ENCODE data around the gene BABAM2. TPM values are rescaled to one million over a fixed set of nuclear protein-coding genes. Genes with fewer than 3 reads are reported as not detected.

Gene BABAM2
- total and polyA plus RNA-seq, 4 donors = 17.2 to 53.8 (median 36.5) TPM

DNA sequence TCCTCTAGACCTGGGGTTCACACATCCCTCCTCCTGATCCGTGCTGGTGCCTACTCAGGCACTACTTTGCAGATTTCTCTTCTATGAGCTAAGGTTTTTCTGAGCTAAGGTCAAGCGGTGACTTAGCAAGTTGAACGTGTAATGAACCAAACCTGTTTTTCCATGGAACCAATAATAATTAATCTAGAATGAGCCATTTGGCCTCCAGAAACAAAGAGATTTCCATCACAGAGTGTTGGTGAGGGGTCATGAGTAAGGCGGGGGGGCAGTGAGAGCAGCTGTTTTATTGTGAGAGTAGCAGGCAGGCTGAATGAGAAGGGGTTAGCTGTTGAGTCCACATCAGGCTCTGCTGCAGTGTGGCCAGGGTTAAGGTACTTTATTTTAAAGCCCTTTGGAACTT lies 390.1 kb downstream of the BABAM2 start:
- Histone ChIP-seq H3K4me3 (ENCODE audit: low read length in 2 of 2) (no peak overlapping the region), H3K27me3 (ENCODE audit: control insufficient read depth in 1 of 2, insufficient read depth in 2 of 2, low read length in 1 of 2) (no peaks in the 10 kb centered on the region), H3K9me3 (ENCODE audit: control insufficient read depth, low read length) (no peaks in the 10 kb centered on the region), H3K36me3 (ENCODE audit: control insufficient read depth in 1 of 2, insufficient read depth in 2 of 2, low read length in 1 of 2) (no peaks in the 10 kb centered on the region), H3K27ac (ENCODE audit: low read depth in 1 of 2, low read length in 2 of 2) (no peak overlapping the region), H3K4me1 (ENCODE audit: control insufficient read depth in 1 of 2, insufficient read depth in 2 of 2, low read length in 2 of 2) (no peaks in the 10 kb centered on the region)
- ATAC-seq (ENCODE audit: low FRiP score) (no peak), DNase-seq (no peak)
- WGBS, 2 donors = 97 to 98% methylated on average over 4 of the region's 4 CpGs
- intact Hi-C loops (cut with DNase I) = no loop called here

DNA sequence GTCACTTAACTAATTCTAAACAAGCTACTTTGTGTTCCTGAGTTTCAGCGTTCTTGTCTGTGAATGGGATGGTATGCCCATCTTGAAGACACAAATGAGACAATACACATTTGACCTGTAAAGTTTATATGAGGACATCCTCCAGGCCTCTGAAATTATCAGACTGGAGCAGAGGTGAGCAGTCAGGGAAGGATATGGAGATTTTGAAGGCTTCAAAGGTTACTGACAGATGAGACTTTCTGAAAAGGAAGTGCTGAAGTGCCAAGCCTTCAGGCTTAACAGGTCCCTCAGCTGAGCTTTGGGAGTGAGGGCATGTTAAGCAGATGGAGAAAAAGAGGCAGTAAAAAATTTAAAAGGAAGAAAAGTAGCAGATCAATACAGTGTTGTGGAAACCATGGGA lies 391.2 kb downstream of the BABAM2 start:
- Histone ChIP-seq H3K4me3 (ENCODE audit: low read length in 2 of 2) (no peak overlapping the region), H3K36me3 (ENCODE audit: control insufficient read depth in 1 of 2, insufficient read depth in 2 of 2, low read length in 1 of 2) (no peaks in the 10 kb centered on the region), H3K4me1 (ENCODE audit: control insufficient read depth in 1 of 2, insufficient read depth in 2 of 2, low read length in 2 of 2) (no peaks in the 10 kb centered on the region), H3K27ac (ENCODE audit: low read depth in 1 of 2, low read length in 2 of 2) (no peak overlapping the region), H3K27me3 (ENCODE audit: control insufficient read depth in 1 of 2, insufficient read depth in 2 of 2, low read length in 1 of 2) (no peaks in the 10 kb centered on the region), H3K9me3 (ENCODE audit: control insufficient read depth, low read length) (no peaks in the 10 kb centered on the region)
- ATAC-seq (ENCODE audit: low FRiP score) (no peak), DNase-seq (no peak)
- WGBS, 2 donors = 97% methylated on average over 1 of the region's 1 CpG
- intact Hi-C loops (cut with DNase I) = no loop called here

DNA sequence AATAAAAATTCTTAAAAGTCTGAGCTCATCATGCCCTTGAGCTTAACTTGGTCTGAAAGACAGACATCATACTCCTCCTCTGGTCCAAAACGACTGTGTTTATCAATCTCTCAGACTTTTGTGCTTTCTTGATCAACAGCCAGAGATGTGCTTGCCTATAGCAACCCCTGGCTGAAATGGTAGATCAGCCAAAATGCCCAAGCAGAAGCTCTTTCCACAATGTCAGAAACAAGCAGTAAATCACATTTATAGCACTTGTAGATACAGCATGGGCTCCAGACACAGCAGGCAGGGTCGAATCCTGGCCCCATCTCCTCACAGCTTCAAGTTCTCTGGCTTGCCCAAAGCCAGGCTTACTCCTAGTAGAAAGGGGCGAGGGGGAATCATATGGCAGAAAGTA lies 391.7 kb downstream of the BABAM2 start:
- intact Hi-C loops (cut with DNase I) = no loop called here
- 74 to 86% methylated on average over 3 of the region's 3 CpGs for WGBS, 2 donors

DNA sequence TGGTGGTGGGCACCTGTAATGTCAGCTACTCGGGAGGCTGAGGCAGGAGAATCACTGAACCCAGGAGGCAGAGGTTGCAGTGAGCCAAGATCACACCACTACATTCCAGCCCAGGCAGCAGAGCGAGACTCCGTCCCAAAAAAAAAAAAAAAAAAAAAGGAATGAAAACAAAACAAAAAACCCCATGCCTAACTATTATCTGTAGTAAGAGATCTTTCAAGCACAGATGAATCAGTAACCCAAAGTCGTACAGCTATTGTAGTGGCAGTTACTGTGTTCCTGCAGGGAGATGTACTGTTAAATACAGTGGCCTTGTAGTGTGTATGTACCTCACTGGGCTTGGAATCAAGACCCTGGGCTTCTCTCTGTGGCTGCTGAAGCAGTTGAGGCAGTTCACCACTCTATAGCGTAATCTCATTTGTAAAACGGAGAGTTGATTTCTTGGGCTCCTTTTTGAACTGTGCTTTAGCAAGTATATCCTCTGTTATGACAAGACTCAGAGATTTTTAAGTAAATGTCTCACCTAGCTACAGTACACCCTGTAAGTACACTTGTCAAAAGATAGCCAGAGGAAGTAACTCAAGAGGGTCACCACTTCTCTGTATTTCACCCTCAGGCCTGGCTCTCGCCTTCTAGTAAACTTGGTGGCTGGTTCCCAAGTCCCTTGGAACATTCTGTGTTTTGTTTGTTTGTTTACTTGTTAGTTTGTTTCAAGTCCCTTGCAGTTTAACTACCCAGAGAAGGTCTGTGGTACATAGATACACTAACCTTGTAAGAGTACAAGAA lies 392.5 kb downstream of the BABAM2 start:
- H3K36me3 ChIP-seq (ENCODE audit: control insufficient read depth in 1 of 2, insufficient read depth in 2 of 2, low read length in 1 of 2) = no peaks in the 10 kb centered on the region
- WGBS, 2 donors = 93 to 97% methylated on average over 6 to 7 of the region's 7 CpGs
- intact Hi-C loops (cut with DNase I) = no loop called here
- H3K4me3 ChIP-seq (ENCODE audit: low read length in 2 of 2) = no peak overlapping the region
- H3K27ac ChIP-seq (ENCODE audit: low read depth in 1 of 2, low read length in 2 of 2) = no peak overlapping the region
- no peak for DNase-seq
- no peaks in the 10 kb centered on the region for H3K27me3 ChIP-seq (ENCODE audit: control insufficient read depth in 1 of 2, insufficient read depth in 2 of 2, low read length in 1 of 2)
- peaks cover 0 to 3% of the 10 kb centered on the region in 2 donors for H3K4me1 ChIP-seq (ENCODE audit: control insufficient read depth in 1 of 2, insufficient read depth in 2 of 2, low read length in 2 of 2)
- H3K9me3 ChIP-seq (ENCODE audit: control insufficient read depth, low read length) = no peaks in the 10 kb centered on the region
- no peak for ATAC-seq (ENCODE audit: low FRiP score)

More for the DNA sequence above, 391.7 kb downstream of the BABAM2 start:
- Histone ChIP-seq H3K27ac (ENCODE audit: low read depth in 1 of 2, low read length in 2 of 2) (no peak overlapping the region), H3K36me3 (ENCODE audit: control insufficient read depth in 1 of 2, insufficient read depth in 2 of 2, low read length in 1 of 2) (no peaks in the 10 kb centered on the region), H3K4me3 (ENCODE audit: low read length in 2 of 2) (no peak overlapping the region), H3K4me1 (ENCODE audit: control insufficient read depth in 1 of 2, insufficient read depth in 2 of 2, low read length in 2 of 2) (no peaks in the 10 kb centered on the region), H3K9me3 (ENCODE audit: control insufficient read depth, low read length) (no peaks in the 10 kb centered on the region), H3K27me3 (ENCODE audit: control insufficient read depth in 1 of 2, insufficient read depth in 2 of 2, low read length in 1 of 2) (no peaks in the 10 kb centered on the region)
- DNase-seq (no peak), ATAC-seq (ENCODE audit: low FRiP score) (no peak)

DNA sequence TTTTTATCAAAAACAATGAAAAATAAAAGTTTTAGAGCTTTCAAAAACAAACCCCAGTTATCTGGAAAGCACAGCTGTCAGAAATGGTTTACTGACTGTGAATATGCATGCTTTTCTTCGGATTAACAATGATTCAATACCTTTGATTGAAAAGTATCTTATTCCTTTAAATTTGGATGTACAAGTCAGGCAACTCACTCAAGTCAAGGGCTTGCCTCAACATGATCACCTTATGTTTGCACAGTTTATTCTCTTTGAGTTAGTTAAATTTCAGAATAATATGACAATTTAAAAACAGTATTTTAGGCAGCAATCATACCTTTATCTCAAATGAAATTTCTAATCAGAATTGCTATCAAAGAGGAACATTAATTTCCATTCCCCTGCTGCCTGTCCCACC lies 393.3 kb downstream of the BABAM2 start:
- Histone ChIP-seq H3K9me3 (ENCODE audit: control insufficient read depth, low read length) (no peaks in the 10 kb centered on the region), H3K27ac (ENCODE audit: low read depth in 1 of 2, low read length in 2 of 2) (no peak overlapping the region), H3K4me3 (ENCODE audit: low read length in 2 of 2) (no peak overlapping the region), H3K36me3 (ENCODE audit: control insufficient read depth in 1 of 2, insufficient read depth in 2 of 2, low read length in 1 of 2) (no peaks in the 10 kb centered on the region), H3K27me3 (ENCODE audit: control insufficient read depth in 1 of 2, insufficient read depth in 2 of 2, low read length in 1 of 2) (no peaks in the 10 kb centered on the region), H3K4me1 (ENCODE audit: control insufficient read depth in 1 of 2, insufficient read depth in 2 of 2, low read length in 2 of 2) (peaks cover 0 to 3% of the 10 kb centered on the region in 2 donors)
- DNase-seq = no peak
- no peak for ATAC-seq (ENCODE audit: low FRiP score)
- whole genome bisulfite sequencing, 2 donors = 83 to 92% methylated on average over 1 of the region's 1 CpG
- intact Hi-C loops (cut with DNase I) = no loop called here

DNA sequence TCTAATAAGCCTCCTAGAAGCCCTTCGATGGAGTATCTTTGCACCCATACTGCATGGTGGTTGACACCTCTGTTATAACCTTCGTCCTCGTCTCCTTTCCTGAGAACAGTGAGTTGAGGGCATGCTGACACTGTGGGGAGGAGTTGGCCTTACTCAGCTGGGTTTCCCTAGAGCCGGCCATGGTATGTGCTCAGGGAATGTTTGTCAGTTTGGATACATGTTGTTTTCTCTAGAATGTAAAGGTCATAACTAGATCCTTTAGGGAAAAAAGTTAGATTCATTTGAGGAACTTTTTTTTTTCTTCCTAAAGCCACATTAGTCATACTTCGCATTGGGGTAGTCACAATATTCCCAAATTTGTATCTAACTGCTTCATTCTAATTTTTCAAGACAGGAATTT lies 396.1 kb downstream of the BABAM2 start:
- H3K36me3 ChIP-seq (ENCODE audit: control insufficient read depth in 1 of 2, insufficient read depth in 2 of 2, low read length in 1 of 2) = no peaks in the 10 kb centered on the region
- peaks cover 0 to 3% of the 10 kb centered on the region in 2 donors for H3K4me1 ChIP-seq (ENCODE audit: control insufficient read depth in 1 of 2, insufficient read depth in 2 of 2, low read length in 2 of 2)
- H3K9me3 ChIP-seq (ENCODE audit: control insufficient read depth, low read length) = no peaks in the 10 kb centered on the region
- H3K27ac ChIP-seq (ENCODE audit: low read depth in 1 of 2, low read length in 2 of 2) = peak overlapping the region; percentile 65 to 88
- DNase-seq (no peak), ATAC-seq (ENCODE audit: low FRiP score) (peak; percentile 65)
- intact Hi-C loops (cut with DNase I) = no loop called here
- no peak overlapping the region for H3K4me3 ChIP-seq (ENCODE audit: low read length in 2 of 2)
- 34 to 39% methylated on average over 5 of the region's 5 CpGs for whole genome bisulfite sequencing, 2 donors
- no peaks in the 10 kb centered on the region for H3K27me3 ChIP-seq (ENCODE audit: control insufficient read depth in 1 of 2, insufficient read depth in 2 of 2, low read length in 1 of 2)

DNA sequence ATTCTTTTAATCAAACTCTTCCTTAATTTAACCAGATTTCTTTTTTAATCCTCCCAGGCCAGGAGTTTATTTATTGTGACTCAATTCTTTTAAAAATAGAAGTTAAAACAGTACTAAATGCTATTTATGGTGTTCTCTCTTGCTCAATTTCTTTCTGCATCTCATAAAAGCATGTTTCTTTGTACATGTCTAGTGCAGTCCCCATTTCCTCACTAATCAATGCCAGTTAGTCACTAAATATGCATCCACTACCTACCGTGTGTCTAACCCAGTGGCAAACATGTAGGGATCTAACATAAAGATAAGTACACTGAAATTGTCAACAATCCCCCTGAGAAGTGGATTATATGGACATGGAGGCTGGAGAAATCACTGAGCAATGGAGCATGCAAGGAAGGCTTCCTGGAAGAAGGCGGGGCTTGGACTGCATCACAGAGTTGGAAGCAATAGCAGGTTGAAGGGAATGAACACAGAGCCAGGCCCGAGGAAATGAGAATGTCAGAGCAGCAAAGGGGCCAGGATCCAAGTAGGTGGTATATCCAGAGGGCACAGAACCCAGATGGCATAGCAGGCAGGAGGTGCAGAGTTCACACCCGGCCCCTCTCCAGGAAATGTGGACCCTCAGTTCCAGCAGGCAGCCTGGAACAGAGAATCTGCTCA lies 396.9 kb downstream of the BABAM2 start:
- peaks cover 0 to 3% of the 10 kb centered on the region in 2 donors for H3K4me1 ChIP-seq (ENCODE audit: control insufficient read depth in 1 of 2, insufficient read depth in 2 of 2, low read length in 2 of 2)
- no peaks in the 10 kb centered on the region for H3K9me3 ChIP-seq (ENCODE audit: control insufficient read depth, low read length)
- H3K4me3 ChIP-seq (ENCODE audit: low read length in 2 of 2) = no peak overlapping the region
- peak overlapping the region; percentile 32 to 68 for H3K27ac ChIP-seq (ENCODE audit: low read depth in 1 of 2, low read length in 2 of 2)
- intact Hi-C loops (cut with DNase I) = no loop called here
- 46 to 47% methylated on average over 4 of the region's 4 CpGs for WGBS, 2 donors
- H3K27me3 ChIP-seq (ENCODE audit: control insufficient read depth in 1 of 2, insufficient read depth in 2 of 2, low read length in 1 of 2) = no peaks in the 10 kb centered on the region
- DNase-seq (peak in 1 of 2 donors; percentile 55), ATAC-seq (ENCODE audit: low FRiP score) (peak; percentile 68)
- H3K36me3 ChIP-seq (ENCODE audit: control insufficient read depth in 1 of 2, insufficient read depth in 2 of 2, low read length in 1 of 2) = no peaks in the 10 kb centered on the region

DNA sequence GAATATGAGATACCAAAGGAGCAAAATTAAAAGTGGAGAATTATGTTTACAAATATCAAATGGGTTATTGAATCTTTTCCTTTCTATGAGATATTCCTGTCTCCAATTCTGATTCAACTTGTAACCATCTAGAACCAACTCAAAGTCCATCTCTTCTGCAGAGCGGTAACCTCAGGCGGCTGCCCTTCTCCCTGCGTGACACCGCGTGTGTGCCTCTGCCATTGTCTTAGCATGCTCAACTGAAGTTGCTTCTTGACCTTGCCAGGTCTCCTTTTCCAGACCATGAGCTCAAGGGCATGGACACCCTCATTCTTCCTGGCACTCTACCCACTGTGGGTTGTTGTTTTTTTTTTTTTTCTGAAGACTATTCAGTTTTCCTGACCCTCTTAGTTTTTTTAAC lies 398.1 kb downstream of the BABAM2 start:
- ATAC-seq (ENCODE audit: low FRiP score) = no peak
- no peaks in the 10 kb centered on the region for H3K27me3 ChIP-seq (ENCODE audit: control insufficient read depth in 1 of 2, insufficient read depth in 2 of 2, low read length in 1 of 2)
- H3K27ac ChIP-seq (ENCODE audit: low read depth in 1 of 2, low read length in 2 of 2) = no peak overlapping the region
- 97 to 99% methylated on average over 5 of the region's 5 CpGs for WGBS, 2 donors
- H3K9me3 ChIP-seq (ENCODE audit: control insufficient read depth, low read length) = no peaks in the 10 kb centered on the region
- no peaks in the 10 kb centered on the region for H3K36me3 ChIP-seq (ENCODE audit: control insufficient read depth in 1 of 2, insufficient read depth in 2 of 2, low read length in 1 of 2)
- H3K4me3 ChIP-seq (ENCODE audit: low read length in 2 of 2) = no peak overlapping the region
- intact Hi-C loops (cut with DNase I) = no loop called here
- H3K4me1 ChIP-seq (ENCODE audit: control insufficient read depth in 1 of 2, insufficient read depth in 2 of 2, low read length in 2 of 2) = peaks cover 0 to 3% of the 10 kb centered on the region in 2 donors
- no peak for DNase-seq
